C4-2B (cell line): ENCODE measurements around the gene CDK9.

Experiments
- H3K27ac ChIP-seq: fragments of 450-650 bp; 2 replicates; pipeline ENCODE4 v1.5.1; 2017
- CTCF ChIP-seq: fragments of 450-650 bp; conservative IDR thresholded peaks from 2 replicates; pipeline ENCODE4 v1.5.1; 2017; ENCODE audit warnings: mild to moderate bottlenecking
- ZFX ChIP-seq: fragments of 450-650 bp; IDR thresholded peaks from 2 replicates; pipeline ENCODE4 v1.6.1; 2017

CDK9 gene

GRCh38 chr9:127814619-127815511, 29.0 kb downstream of the CDK9 start:
- no peak overlapping the region for H3K27ac ChIP-seq
- TF ChIP-seq CTCF (no peak), ZFX (no peak)

GRCh38 chr9:127815512-127816361, 29.9 kb downstream of the CDK9 start:
- no peak overlapping the region for H3K27ac ChIP-seq

GRCh38 chr9:127816362-127816725, 30.5 kb downstream of the CDK9 start:
- TF ChIP-seq ZFX (no peak), CTCF (no peak)

More at GRCh38 chr9:127815512-127816361, 29.9 kb downstream of the CDK9 start:
- TF ChIP-seq CTCF (no peak), ZFX (no peak)

GRCh38 chr9:127816728-127817127, 30.9 kb downstream of the CDK9 start:
- no peak overlapping the region for H3K27ac ChIP-seq
- TF ChIP-seq ZFX (no peak), CTCF (no peak)

More at GRCh38 chr9:127816362-127816725, 30.5 kb downstream of the CDK9 start:
- no peak overlapping the region for H3K27ac ChIP-seq

- no peak overlapping the region for H3K27ac ChIP-seq
- no peak for TF ChIP-seq ZFX
- no peak for TF ChIP-seq CTCF
These were observed 32.1 kb downstream of the CDK9 start for GRCh38 chr9:127817881-127818434.

- no peak overlapping the region for H3K27ac ChIP-seq
- no peak for TF ChIP-seq CTCF
- no peak for TF ChIP-seq ZFX
These were observed 32.7 kb downstream of the CDK9 start for GRCh38 chr9:127818574-127818973.

GRCh38 chr9:127822108-127822507, 36.3 kb downstream of the CDK9 start:
- no peak for TF ChIP-seq ZFX
- TF ChIP-seq CTCF = no peak
- no peak overlapping the region for H3K27ac ChIP-seq
